Gastrocnemius medialis (tissue), 4 donors: Measurements from ENCODE around the gene ARRDC1. TPM values are rescaled to one million over a fixed set of nuclear protein-coding genes. Genes with fewer than 3 reads are reported as not detected.

Source experiments
- ATAC-seq, 2 donors: fragments of 150-250 bp; one replicate each; pipeline ENCODE4 v1.9.1; 2016
- DNase-seq, 2 donors: peaks; one replicate each; pipeline ENCODE4 v3.0.0-alpha.2; 2019
- H3K27ac ChIP-seq, 4 donors: fragments of 200-600 bp; sonication (generic); 1 replicate in 1 of 4; 2 replicates in 3 of 4; pipeline ENCODE4 v1.5.1; 2016 to 2018; ENCODE audit warnings: mild to moderate bottlenecking in 2 of 4, moderate library complexity in 1 of 4
- H3K27me3 ChIP-seq, 3 donors: fragments of 200-600 bp; sonication (generic) in 2 of 3; 1 replicate in 1 of 3; 2 replicates in 2 of 3; pipeline versions ENCODE4 v1.5.1 to v1.6.0; 2016 to 2019; ENCODE audit warnings: mild to moderate bottlenecking in 1 of 3, moderate library complexity in 1 of 3
- H3K36me3 ChIP-seq, 2 donors: fragments of 200-600 bp; sonication (generic) in 1 of 2; one replicate each; pipeline ENCODE4 v1.5.1; 2017 to 2018
- H3K4me1 ChIP-seq, 2 donors: fragments of 200-600 bp; sonication (generic) in 1 of 2; one replicate each; pipeline ENCODE4 v1.5.1; 2016 to 2017; ENCODE audit warnings: mild to moderate bottlenecking in 2 of 2
- H3K4me3 ChIP-seq, 4 donors: fragments of 200-600 bp; sonication (generic) in 3 of 4; 1 replicate in 1 of 4; 2 replicates in 3 of 4; pipeline ENCODE4 v1.5.1; 2016 to 2019; ENCODE audit warnings: mild to moderate bottlenecking in 2 of 4
- H3K9me3 ChIP-seq, 3 donors: fragments of 200-600 bp; sonication (generic) in 2 of 3; 1 replicate in 1 of 3; 2 replicates in 2 of 3; pipeline ENCODE4 v1.5.1; 2016 to 2019
- POLR2A ChIP-seq, 2 donors: fragments of 450-650 bp; IDR thresholded peaks; one replicate each; pipeline ENCODE4 v1.6.1; 2017; ENCODE audit warnings: antibody characterized with exemption in 2 of 2, mild to moderate bottlenecking in 2 of 2, moderate library complexity in 2 of 2
- in situ Hi-C, 4 donors: fragments of 200-750 bp; cut with MboI; loops; one replicate each; pipeline versions ENCODE4 v1.15.0 to v1.8.0; 2017; ENCODE audit warnings: low sequenced_read_pairs in 4 of 4
- intact Hi-C: fragments of 100-400 bp; cut with DNase I; formaldehyde crosslinking; loops from one replicate; pipeline ENCODE4 v1.15.1; 2023; ENCODE audit warnings: low total_unique reads
- total RNA-seq, 4 donors: library from RNA; depleted of rRNA; stranded (reverse); fragments of >200 nt; gene quantifications; one replicate each; pipeline versions ENCODE4 v1.1.0 to v1.2.3, GENCODE V29; 2016
- TF ChIP-seq, protein P1 (sequence below), 5 experiments: fragments of 450-650 bp in 3 of 5; fragments of 200-600 bp in 2 of 5; sonication (generic) in 2 of 5; IDR thresholded peaks in 4 of 5; conservative IDR thresholded peaks in 1 of 5; 1 replicate in 4 of 5; 2 replicates in 1 of 5; pipeline ENCODE4 v1.5.1; 2016 to 2019; ENCODE audit warnings: antibody characterized with exemption in 5 of 5, mild to moderate bottlenecking in 3 of 5, moderate library complexity in 3 of 5

Gene ARRDC1
- total RNA-seq, 4 donors from 2014 or later: 20.5 to 23.7 (median 23.3) TPM

DNA sequence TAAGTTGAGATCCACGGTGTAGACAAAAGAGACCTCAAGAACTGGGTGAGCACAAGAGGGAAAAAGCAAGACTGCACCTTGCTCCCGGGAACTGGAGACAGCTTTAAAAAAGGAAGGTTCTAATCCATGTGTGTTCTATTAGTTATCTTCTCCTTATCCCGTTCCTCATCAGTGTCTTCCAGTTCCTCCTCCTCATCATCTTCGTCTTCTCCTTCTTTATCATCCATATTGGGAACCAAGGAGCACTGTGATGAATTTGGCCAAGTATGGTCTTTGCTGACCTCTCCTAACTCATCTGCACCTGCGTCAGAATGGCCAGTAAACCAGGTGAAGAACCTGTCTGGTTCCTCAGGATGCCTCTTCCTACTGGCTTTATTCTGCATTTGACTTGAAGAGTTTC, 35.4 kb downstream of the ARRDC1 start:
- in situ Hi-C loops (no loop called here), intact Hi-C loops (no loop called here)
- Histone ChIP-seq H3K4me3 (no peak overlapping the region), H3K36me3 (no peaks in the 10 kb centered on the region), H3K9me3 (no peaks in the 10 kb centered on the region), H3K4me1 (peaks cover 10 to 25% of the 10 kb centered on the region in 2 donors), H3K27me3 (no peaks in the 10 kb centered on the region), H3K27ac (no peak overlapping the region)
- TF ChIP-seq POLR2A (IDR thresholded peaks at IDR 0.05): no peak
- TF ChIP-seq, protein P1, sequence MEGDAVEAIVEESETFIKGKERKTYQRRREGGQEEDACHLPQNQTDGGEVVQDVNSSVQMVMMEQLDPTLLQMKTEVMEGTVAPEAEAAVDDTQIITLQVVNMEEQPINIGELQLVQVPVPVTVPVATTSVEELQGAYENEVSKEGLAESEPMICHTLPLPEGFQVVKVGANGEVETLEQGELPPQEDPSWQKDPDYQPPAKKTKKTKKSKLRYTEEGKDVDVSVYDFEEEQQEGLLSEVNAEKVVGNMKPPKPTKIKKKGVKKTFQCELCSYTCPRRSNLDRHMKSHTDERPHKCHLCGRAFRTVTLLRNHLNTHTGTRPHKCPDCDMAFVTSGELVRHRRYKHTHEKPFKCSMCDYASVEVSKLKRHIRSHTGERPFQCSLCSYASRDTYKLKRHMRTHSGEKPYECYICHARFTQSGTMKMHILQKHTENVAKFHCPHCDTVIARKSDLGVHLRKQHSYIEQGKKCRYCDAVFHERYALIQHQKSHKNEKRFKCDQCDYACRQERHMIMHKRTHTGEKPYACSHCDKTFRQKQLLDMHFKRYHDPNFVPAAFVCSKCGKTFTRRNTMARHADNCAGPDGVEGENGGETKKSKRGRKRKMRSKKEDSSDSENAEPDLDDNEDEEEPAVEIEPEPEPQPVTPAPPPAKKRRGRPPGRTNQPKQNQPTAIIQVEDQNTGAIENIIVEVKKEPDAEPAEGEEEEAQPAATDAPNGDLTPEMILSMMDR (IDR thresholded peaks at IDR 0.05 in 4 of 5, conservative IDR thresholded peaks at IDR 0.05 in 1 of 5): no peak
- DNase-seq (no peak), ATAC-seq (no peak)

DNA sequence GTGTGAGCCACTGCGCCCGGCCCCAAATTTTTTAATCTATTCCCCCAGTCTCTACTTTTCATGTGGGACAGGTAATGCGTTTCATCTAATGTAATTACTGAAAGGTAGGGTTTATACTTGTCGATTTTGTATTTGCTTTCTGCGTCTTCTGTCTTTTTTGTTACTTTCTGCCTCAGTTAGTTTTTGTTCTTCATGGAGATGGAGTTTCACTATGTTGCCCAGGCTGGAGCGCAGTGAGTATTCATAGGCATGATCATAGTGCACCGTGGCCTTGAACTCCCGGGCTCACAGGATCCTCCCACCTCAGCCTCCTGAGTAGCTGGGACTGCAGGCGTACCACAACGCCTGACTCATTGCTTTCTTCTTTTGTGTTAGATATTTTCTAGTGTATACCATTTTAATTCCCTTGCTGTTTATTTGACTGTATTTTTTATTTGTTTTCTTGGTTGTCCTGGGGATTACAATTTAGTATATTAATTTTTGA, 36.7 kb downstream of the ARRDC1 start:
- Histone ChIP-seq H3K9me3 (no peaks in the 10 kb centered on the region), H3K4me1 (peaks cover 10 to 19% of the 10 kb centered on the region in 2 donors), H3K36me3 (no peaks in the 10 kb centered on the region), H3K27me3 (no peaks in the 10 kb centered on the region), H3K4me3 (no peak overlapping the region), H3K27ac (no peak overlapping the region)
- ATAC-seq (no peak), DNase-seq (no peak)
- in situ Hi-C loops (no loop called here), intact Hi-C loops (no loop called here)
- TF ChIP-seq, protein P1 (IDR thresholded peaks at IDR 0.05 in 4 of 5, conservative IDR thresholded peaks at IDR 0.05 in 1 of 5): no peak
- TF ChIP-seq POLR2A (IDR thresholded peaks at IDR 0.05): no peak

DNA sequence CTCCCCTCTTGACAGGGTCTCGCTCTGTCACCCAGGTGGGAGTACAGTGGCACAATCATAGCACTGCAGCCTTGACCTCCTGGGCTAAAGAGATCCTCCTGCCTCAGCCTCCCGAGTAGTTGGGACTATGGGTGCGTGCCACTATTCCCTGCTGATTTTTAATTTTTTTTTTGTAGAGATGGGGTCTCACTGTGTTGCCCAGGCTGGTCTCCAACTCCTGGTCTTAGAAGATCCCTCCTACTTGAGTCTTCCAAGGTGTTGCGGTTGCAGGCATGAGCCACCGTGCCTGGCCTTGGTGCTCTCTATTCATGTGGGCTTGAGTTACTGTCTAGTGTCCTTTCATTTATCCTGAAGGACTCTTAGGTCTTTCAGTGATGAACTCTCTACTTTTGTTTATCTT, 37.4 kb downstream of the ARRDC1 start:
- ATAC-seq (no peak), DNase-seq (no peak)
- Histone ChIP-seq H3K36me3 (no peaks in the 10 kb centered on the region), H3K27me3 (no peaks in the 10 kb centered on the region), H3K4me1 (peaks cover 10 to 19% of the 10 kb centered on the region in 2 donors), H3K27ac (no peak overlapping the region), H3K9me3 (no peaks in the 10 kb centered on the region), H3K4me3 (no peak overlapping the region)
- in situ Hi-C loops: no loop called here
- TF ChIP-seq, protein P1 (IDR thresholded peaks at IDR 0.05 in 4 of 5, conservative IDR thresholded peaks at IDR 0.05 in 1 of 5): no peak
- TF ChIP-seq POLR2A (IDR thresholded peaks at IDR 0.05): no peak
- intact Hi-C loops: no loop called here

DNA sequence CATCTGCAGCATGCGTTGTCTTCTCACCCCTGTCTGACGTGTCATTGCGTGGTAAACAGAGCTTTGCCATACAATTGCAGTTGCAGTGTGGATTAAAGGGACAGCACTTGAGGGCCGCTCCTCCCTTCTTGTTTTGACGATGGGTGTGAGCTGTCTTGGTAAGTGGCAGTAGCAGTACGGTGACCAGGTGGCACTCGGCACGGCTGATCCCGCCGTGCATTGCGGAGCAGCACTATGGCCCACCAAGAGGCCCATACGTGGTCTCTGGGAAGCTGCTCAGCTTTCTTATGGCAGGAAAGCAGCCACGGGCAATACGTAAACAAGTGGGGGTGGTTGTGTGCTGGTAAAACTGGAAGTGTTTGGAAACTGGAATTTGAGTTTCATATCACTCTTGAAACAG, 38.4 kb downstream of the ARRDC1 start:
- DNase-seq (no peak), ATAC-seq (no peak)
- Histone ChIP-seq H3K27me3 (no peaks in the 10 kb centered on the region), H3K36me3 (no peaks in the 10 kb centered on the region), H3K4me3 (no peak overlapping the region), H3K9me3 (no peaks in the 10 kb centered on the region), H3K4me1 (peaks cover 10 to 18% of the 10 kb centered on the region in 2 donors), H3K27ac (no peak overlapping the region)
- intact Hi-C loops: no loop called here
- TF ChIP-seq POLR2A (IDR thresholded peaks at IDR 0.05): no peak
- TF ChIP-seq, protein P1 (IDR thresholded peaks at IDR 0.05 in 4 of 5, conservative IDR thresholded peaks at IDR 0.05 in 1 of 5): no peak
- in situ Hi-C loops: no loop called here

DNA sequence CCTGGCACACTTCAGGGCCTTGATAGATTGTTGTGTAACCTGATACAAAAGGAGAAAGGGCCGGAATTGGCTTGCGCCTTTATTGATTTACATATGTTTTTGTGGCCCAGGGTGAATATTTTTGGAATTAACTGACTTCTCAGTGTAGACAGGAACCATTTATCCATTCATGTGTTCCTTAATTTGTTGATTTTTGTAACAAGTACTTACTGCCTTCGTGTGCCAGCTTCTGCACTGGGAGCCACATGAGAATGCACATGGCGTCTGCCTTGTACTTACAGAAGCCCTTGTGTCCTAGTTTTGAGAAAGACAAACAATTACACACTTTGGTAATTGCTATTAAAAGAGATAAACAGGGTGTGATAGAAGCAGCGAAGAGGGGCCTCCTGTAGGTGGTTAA, 39.7 kb downstream of the ARRDC1 start:
- no peak overlapping the region for H3K4me3 ChIP-seq
- H3K27ac ChIP-seq: no peak overlapping the region
- no peak for ATAC-seq
- in situ Hi-C loops (no loop called here), intact Hi-C loops (no loop called here)
- H3K9me3 ChIP-seq: no peaks in the 10 kb centered on the region
- TF ChIP-seq POLR2A (IDR thresholded peaks at IDR 0.05): no peak
- TF ChIP-seq, protein P1 (IDR thresholded peaks at IDR 0.05 in 4 of 5, conservative IDR thresholded peaks at IDR 0.05 in 1 of 5): no peak
- no peaks in the 10 kb centered on the region for H3K36me3 ChIP-seq
- H3K27me3 ChIP-seq: no peaks in the 10 kb centered on the region
- no peak for DNase-seq
- H3K4me1 ChIP-seq: peaks cover 1 to 6% of the 10 kb centered on the region in 2 donors
